ENCODE results near the gene TRIM75.
A peak's percentile ranks its signal among the peaks of the same experiment; 100 is the strongest.
"Not testable (repeated sequence)": the region's sequence is repeated elsewhere in the genome, so short reads cannot be mapped to it uniquely, and the experiment has no call there.

The TRIM75 gene

GRCh38 chr4:165079476-165079875 lies 25.8 kb downstream of the TRIM75 start:
- DNase-seq, result peak; percentile 51 to 76

- not testable (repeated sequence) for DNase-seq
Measured at GRCh38 chr4:165084787-165085186, 31.1 kb downstream of the TRIM75 start.

GRCh38 chr4:165085946-165086345 lies 32.3 kb downstream of the TRIM75 start:
- DNase-seq, result no peak

- no peak for DNase-seq
Measured at GRCh38 chr4:165088366-165088765, 34.7 kb downstream of the TRIM75 start.

- DNase-seq, result not testable (repeated sequence)
Measured at GRCh38 chr4:165092187-165092586, 38.5 kb downstream of the TRIM75 start.

GRCh38 chr4:165094873-165095272 lies 41.2 kb downstream of the TRIM75 start:
- no peak for DNase-seq

GRCh38 chr4:165095291-165095690 lies 41.6 kb downstream of the TRIM75 start:
- no peak for DNase-seq

GRCh38 chr4:165096776-165097175 lies 43.1 kb downstream of the TRIM75 start:
- DNase-seq, result peak; percentile 7 to 8

- DNase-seq, result no peak
Measured at GRCh38 chr4:165101641-165102040, 48.0 kb downstream of the TRIM75 start.

GRCh38 chr4:165106518-165106917 lies 52.9 kb downstream of the TRIM75 start:
- DNase-seq, result no peak
